IMR-90 (cell line): ENCODE measurements around the gene RIC8B. TPM values are rescaled to one million over a fixed set of nuclear protein-coding genes. Genes with fewer than 3 reads are reported as not detected.

Experiments used
- ATAC-seq: fragments of 200-7000 bp; cut with Tn5 transposase; 2 replicates; pipeline ENCODE4 v1.9.1; 2020; ENCODE audit warnings: low read depth, mild to moderate bottlenecking, moderate library complexity
- BruUV-seq: library from RNA; stranded (reverse); fragments of 400-500 nt; replicated peaks from 2 replicates; lab custom pipeline; 2021; lab: Mats Ljungman, UMichigan
- CTCF ChIA-PET: fragments of 300-600 bp; formaldehyde crosslinking; extraction: SDS; loops from one replicate; lab custom pipeline; 2021; ENCODE audit warnings: antibody characterized with exemption; lab: Yijun Ruan, JAX
- POLR2A ChIA-PET: fragments of 300-600 bp; sonication (Branson Sonifier 250); formaldehyde crosslinking; loops from one replicate; lab custom pipeline; 2022; ENCODE audit warnings: antibody characterized with exemption; ENCODE audit not compliant: unreplicated experiment; lab: Charles Lee
- DNase-seq: peaks from one replicate; pipeline ENCODE4 v3.0.0; 2013
- H2AFZ ChIP-seq: replicated peaks from 2 replicates; pipeline ENCODE3; 2013; ENCODE audit warnings: low read length, mild to moderate bottlenecking; ENCODE audit not compliant: poor library complexity
- H2AK5ac ChIP-seq: 2 replicates; pipeline ENCODE4 v1.6.1; 2013; ENCODE audit warnings: low read depth, low read length, inconsistent platforms
- H2AK9ac ChIP-seq: replicated peaks from 2 replicates; pipeline ENCODE3; 2013; ENCODE audit warnings: mild to moderate bottlenecking, low read depth, low read length, moderate library complexity; ENCODE audit not compliant: poor library complexity
- H2BK120ac ChIP-seq: 2 replicates; pipeline ENCODE4 v1.6.1; 2013; ENCODE audit warnings: low read depth, low read length, inconsistent platforms
- H2BK15ac ChIP-seq: 3 replicates; pipeline ENCODE4 v1.6.1; 2013; ENCODE audit warnings: low read depth, low read length, inconsistent platforms
- H2BK20ac ChIP-seq: 2 replicates; pipeline ENCODE4 v1.6.1; 2013; ENCODE audit warnings: low read depth, mild to moderate bottlenecking, inconsistent platforms, low read length, moderate library complexity
- H2BK5ac ChIP-seq: 2 replicates; pipeline ENCODE4 v1.6.1; 2013; ENCODE audit warnings: mild to moderate bottlenecking, low read depth, low read length, inconsistent platforms; ENCODE audit not compliant: poor library complexity, severe bottlenecking
- H3K14ac ChIP-seq: replicated peaks from 2 replicates; pipeline ENCODE4 v1.6.1; 2013; ENCODE audit warnings: low read depth, low read length, inconsistent platforms
- H3K18ac ChIP-seq: 2 replicates; pipeline ENCODE4 v1.6.1; 2013; ENCODE audit warnings: low read depth, low read length, control low read depth
- H3K23ac ChIP-seq: 2 replicates; pipeline ENCODE4 v1.6.1; 2013; ENCODE audit warnings: low read depth, low read length, inconsistent platforms
- H3K27ac ChIP-seq: 2 replicates; pipeline ENCODE4 v1.5.1; 2013; ENCODE audit warnings: mild to moderate bottlenecking, control low read depth, low read length; ENCODE audit not compliant: insufficient read depth
- H3K27me3 ChIP-seq: 2 replicates; pipeline ENCODE4 v1.6.1; 2013; ENCODE audit warnings: low read length; ENCODE audit not compliant: control insufficient read depth, insufficient read depth
- H3K36me3 ChIP-seq: 2 replicates; pipeline ENCODE4 v1.6.1; 2013; ENCODE audit warnings: low read length, mixed read lengths; ENCODE audit not compliant: control insufficient read depth, insufficient read depth
- H3K4ac ChIP-seq: 2 replicates; pipeline ENCODE4 v1.6.1; 2013; ENCODE audit warnings: low read depth, low read length, inconsistent platforms
- H3K4me1 ChIP-seq: 2 replicates; pipeline ENCODE4 v1.6.1; 2013; ENCODE audit warnings: low read length, mixed read lengths; ENCODE audit not compliant: control insufficient read depth, insufficient read depth
- H3K4me2 ChIP-seq: 2 replicates; pipeline ENCODE4 v1.6.1; 2013; ENCODE audit warnings: low read depth, mild to moderate bottlenecking, control low read depth, low read length, moderate library complexity
- H3K4me3 ChIP-seq: 2 replicates; pipeline ENCODE4 v1.5.1; 2013; ENCODE audit warnings: low read depth, mild to moderate bottlenecking, control low read depth, low read length, moderate library complexity; ENCODE audit not compliant: insufficient read depth
- H3K56ac ChIP-seq: 2 replicates; pipeline ENCODE4 v1.6.1; 2013; ENCODE audit warnings: low read length, inconsistent platforms; ENCODE audit not compliant: insufficient read depth; ENCODE audit errors: extremely low read depth
- H3K79me1 ChIP-seq, 2 experiments: 2 replicates each; pipeline ENCODE4 v1.6.1; 2013; ENCODE audit warnings: low read length in 2 of 2, inconsistent platforms in 1 of 2, low read depth in 1 of 2
- H3K9ac ChIP-seq: 2 replicates; pipeline ENCODE4 v1.6.1; 2013; ENCODE audit warnings: low read depth, low read length, control low read depth
- H3K9me1 ChIP-seq: 2 replicates; pipeline ENCODE4 v1.6.1; 2013; ENCODE audit warnings: low read length, inconsistent platforms; ENCODE audit not compliant: insufficient read depth
- H3K9me3 ChIP-seq: 2 replicates; pipeline ENCODE4 v1.6.1; 2013; ENCODE audit warnings: low read length; ENCODE audit not compliant: control insufficient read depth, insufficient read depth
- H4K20me1 ChIP-seq: 2 replicates; pipeline ENCODE4 v1.6.1; 2013; ENCODE audit warnings: low read length, inconsistent platforms; ENCODE audit not compliant: insufficient read depth
- H4K5ac ChIP-seq: 2 replicates; pipeline ENCODE4 v1.6.1; 2013; ENCODE audit warnings: mild to moderate bottlenecking, low read depth, low read length, control low read depth
- H4K8ac ChIP-seq, 2 experiments: 2 replicates each; pipeline ENCODE4 v1.6.1; 2013; ENCODE audit warnings: low read depth in 2 of 2, low read length in 2 of 2, control low read depth in 1 of 2, inconsistent platforms in 1 of 2
- H4K91ac ChIP-seq: 2 replicates; pipeline ENCODE4 v1.6.1; 2013; ENCODE audit warnings: low read depth, low read length, inconsistent platforms; ENCODE audit not compliant: insufficient read depth
- CHD1 ChIP-seq: IDR thresholded peaks from 2 replicates; pipeline ENCODE4 v1.6.1; 2012; ENCODE audit warnings: low read depth, low read length, improper control_type of control experiment
- RFX5 ChIP-seq: IDR thresholded peaks from 2 replicates; pipeline ENCODE4 v1.8.0; 2012; ENCODE audit warnings: low read depth, mild to moderate bottlenecking, low read length, moderate library complexity
- WGBS, 2 experiments: methylation state at CpG; one replicate each; pipeline versions ENCODE4 v1.1.5 to v1.1.7; 2013; ENCODE audit warnings: missing lambda C conversion rate in 2 of 2; ENCODE audit not compliant: insufficient read length in 1 of 2; ENCODE audit errors: extremely low coverage in 2 of 2; 5-methylcytosine and 5-hydroxymethylcytosine counted together
- dilution Hi-C: fragments of 300-500 bp; cut with HindIII; formaldehyde crosslinking; loops from one replicate; pipeline ENCODE4 v1.14.3; 2018; ENCODE audit warnings: low sequenced_read_pairs; ENCODE audit not compliant: unreplicated experiment
- in situ Hi-C: fragments of 300-500 bp; cut with MboI; formaldehyde crosslinking; loops from 3 replicates; pipeline ENCODE4 v1.14.3; 2019; ENCODE audit warnings: low sequenced_read_pairs, inconsistent platforms, mixed read lengths
- intact Hi-C: fragments of 100-400 bp; cut with micrococcal nuclease; formaldehyde crosslinking; loops from 2 replicates; pipeline ENCODE4 v1.10.0; 2022
- polyA plus RNA-seq, 3 experiments: library from polyadenylated mRNA; depleted of rRNA; stranded (reverse); fragments of >200 nt; gene quantifications; 2 replicates each; pipeline ENCODE4 v1.2.3, GENCODE V29; 2012; ENCODE audit warnings: low replicate concordance in 1 of 3
- total RNA-seq: library from RNA; depleted of rRNA; stranded (reverse); fragments of >200 nt; gene quantifications from 2 replicates; pipeline ENCODE4 v1.2.3, GENCODE V29; 2012

The RIC8B gene
- total and polyA plus RNA-seq, 2 of the 4 experiments (the other 2 are of a cell fraction), result 5.5 to 19.5 TPM

- H3K27ac ChIP-seq, result no peak overlapping the region
- no peaks in the 10 kb centered on the region for H3K9me3 ChIP-seq
- H3K9me1 ChIP-seq, result no peaks in the 10 kb centered on the region
- ATAC-seq, result no peak
- no peak overlapping the region for H3K23ac ChIP-seq
- no peak overlapping the region for H3K4ac ChIP-seq
- H4K20me1 ChIP-seq, result no peaks in the 10 kb centered on the region
- no peak overlapping the region for H2AFZ ChIP-seq
- no CpG with 5 or more reads among the region's 2 CpGs for WGBS, 2 experiments
- H4K5ac ChIP-seq, result no peak overlapping the region
- no peak overlapping the region for H2AK9ac ChIP-seq
- no peak overlapping the region for H3K4me3 ChIP-seq
- H3K14ac ChIP-seq, result no peak overlapping the region
- H3K9ac ChIP-seq, result no peak overlapping the region
- ChIA-PET POLR2A (no interaction called here), CTCF (interaction anchor here (0.8 kb wide), 1 partner anchor 13 kb away, joined by 3 read pairs; no protein-coding TSS in a partner anchor)
- dilution Hi-C loops, result no loop called here
- H3K79me1 ChIP-seq, result peaks cover 0 to under 1% of the 10 kb centered on the region in 2 experiments; a peak in 1 of 4 replicates
- no peak overlapping the region for H4K8ac ChIP-seq
- H3K36me3 ChIP-seq, result peaks cover 4% of the 10 kb centered on the region
- no peak overlapping the region for H2AK5ac ChIP-seq
- BruUV-seq, result no TSS peak
- H2BK20ac ChIP-seq, result no peak overlapping the region
- no peak overlapping the region for H3K56ac ChIP-seq
- H3K4me1 ChIP-seq, result no peaks in the 10 kb centered on the region
- no peak overlapping the region for H2BK5ac ChIP-seq
- intact Hi-C loops, result no loop called here
- in situ Hi-C loops, result no loop called here
- no peak overlapping the region for H3K18ac ChIP-seq
- H2BK120ac ChIP-seq, result no peak overlapping the region
- H2BK15ac ChIP-seq, result no peak overlapping the region
- no peaks in the 10 kb centered on the region for H3K27me3 ChIP-seq
- no peak for DNase-seq
- H4K91ac ChIP-seq, result no peak overlapping the region
- TF ChIP-seq RFX5 (no peak), CHD1 (no peak)
- H3K4me2 ChIP-seq, result no peak overlapping the region
Observed at GRCh38 chr12:106816231-106816630, 41.7 kb downstream of the RIC8B start.
